Measurements from ENCODE around the gene FAM110C. TPM values are rescaled to one million over a fixed set of nuclear protein-coding genes. Genes with fewer than 3 reads are reported as not detected.
"Not testable (repeated sequence)": the region's sequence is repeated elsewhere in the genome, so short reads cannot be mapped to it uniquely, and the experiment has no call there.

Gene FAM110C
- total and polyA plus RNA-seq, 8 donors, result 6.9 to 22.4 (median 11.0) TPM

GRCh38 chr2:69366-70344 lies 23.4 kb upstream of the FAM110C start:
- DNase-seq (peak in 4 of 6 donors; percentile 45 to 53 (median 52)), FAIRE-seq (no peak), ATAC-seq (peak; percentile 84 to 96 (median 94))
- Histone ChIP-seq H3K4me1 (peaks cover 0 to 9% (median 5%) of the 10 kb centered on the region in 3 donors), H3K36me3 (no peaks in the 10 kb centered on the region), H3K9me3 (no peaks in the 10 kb centered on the region), H3K4me3 (no peak overlapping the region), H3K27ac (peak overlapping the region; percentile 13 to 80 (median 52)), H3K27me3 (no peaks in the 10 kb centered on the region)
- WGBS, 2 donors, result 43 to 48% methylated on average over 12 of the region's 12 CpGs
- TF ChIP-seq CTCF (IDR thresholded peaks at IDR 0.05), result no peak
- intact Hi-C loops (cut with DNase I), result no loop called here

GRCh38 chr2:68637-69036 lies 22.3 kb upstream of the FAM110C start:
- FAIRE-seq; DNase-seq; intact Hi-C loops (cut with DNase I); ATAC-seq; H3K4me1 ChIP-seq; H3K27me3 ChIP-seq; H3K9me3 ChIP-seq; H3K4me3 ChIP-seq; H3K36me3 ChIP-seq: not testable (repeated sequence)
- WGBS, 2 donors, result 41 to 63% methylated on average over 5 of the region's 5 CpGs
- peak overlapping the region in 2 of 4 donors; percentile 57 to 80 for H3K27ac ChIP-seq

- TF ChIP-seq CTCF (IDR thresholded peaks at IDR 0.05), result no peak
- no peaks in the 10 kb centered on the region for H3K27me3 ChIP-seq
- H3K4me3 ChIP-seq, result no peak overlapping the region
- 84 to 90% methylated on average over 17 of the region's 17 CpGs for WGBS, 2 donors
- no peak for FAIRE-seq
- H3K9me3 ChIP-seq, result no peaks in the 10 kb centered on the region
- H3K27ac ChIP-seq, result no peak overlapping the region
- H3K36me3 ChIP-seq, result no peaks in the 10 kb centered on the region
- ATAC-seq, result no peak
- intact Hi-C loops (cut with DNase I), result no loop called here
- H3K4me1 ChIP-seq, result peaks cover 0 to 9% (median 5%) of the 10 kb centered on the region in 3 donors
- DNase-seq, result no peak
Observed at GRCh38 chr2:66853-67252, 20.5 kb upstream of the FAM110C start.

- DNase-seq (no peak), ATAC-seq (no peak), FAIRE-seq (no peak)
- Histone ChIP-seq H3K9me3 (no peaks in the 10 kb centered on the region), H3K4me1 (peaks cover 0 to 9% (median 5%) of the 10 kb centered on the region in 3 donors), H3K36me3 (no peaks in the 10 kb centered on the region), H3K27ac (no peak overlapping the region), H3K4me3 (no peak overlapping the region), H3K27me3 (no peaks in the 10 kb centered on the region)
- intact Hi-C loops (cut with DNase I), result no loop called here
- no peak for TF ChIP-seq CTCF (IDR thresholded peaks at IDR 0.05)
- WGBS, 2 donors, result 85 to 86% methylated on average over 4 of the region's 4 CpGs
Observed at GRCh38 chr2:65121-65520, 18.8 kb upstream of the FAM110C start.

GRCh38 chr2:55587-56448 lies 9.5 kb upstream of the FAM110C start:
- 76 to 85% methylated on average over 4 of the region's 4 CpGs for WGBS, 2 donors
- H3K4me3 ChIP-seq, result no peak overlapping the region
- no peaks in the 10 kb centered on the region for H3K4me1 ChIP-seq
- no peaks in the 10 kb centered on the region for H3K27me3 ChIP-seq
- H3K27ac ChIP-seq, result no peak overlapping the region
- TF ChIP-seq CTCF (IDR thresholded peaks at IDR 0.05), result no peak
- ATAC-seq (no peak), DNase-seq (no peak), FAIRE-seq (no peak)
- no peaks in the 10 kb centered on the region for H3K9me3 ChIP-seq
- intact Hi-C loops (cut with DNase I), result no loop called here
- H3K36me3 ChIP-seq, result no peaks in the 10 kb centered on the region
